D721Med (cell line): ENCODE measurements around the gene SAP25.
A peak's percentile ranks its signal among the peaks of the same experiment; 100 is the strongest.

Experiments
- DNase-seq: peaks from one replicate; pipeline ENCODE4 v3.0.0; 2011; ENCODE audit warnings: low spot score; ENCODE audit not compliant: insufficient read length
- FAIRE-seq: peaks from 2 replicates; lab custom pipeline; 2011; peaks lifted over from hg19 to GRCh38; lab: Jason Lieb, UNC
- CTCF ChIP-seq: IDR thresholded peaks from 2 replicates; pipeline ENCODE4 v1.5.1; 2012; ENCODE audit warnings: mild to moderate bottlenecking, control low read depth; ENCODE audit not compliant: insufficient read depth; ENCODE audit errors: missing control alignments

The SAP25 gene

GRCh38 chr7:100612730-100613390, 39.2 kb upstream of the SAP25 start:
- TF ChIP-seq CTCF: no peak
- no peak for FAIRE-seq
- no peak for DNase-seq

GRCh38 chr7:100611983-100612729, 38.5 kb upstream of the SAP25 start, which contains the start of gene MOSPD3:
Gene MOSPD3 (plus strand): TSS chr7:100612540. CDS start chr7:100612792, 252 bp downstream.
- FAIRE-seq: peak; percentile 93
- DNase-seq: peak; percentile 99

GRCh38 chr7:100609958-100610357, 36.3 kb upstream of the SAP25 start:
- DNase-seq (no peak), FAIRE-seq (no peak)
- TF ChIP-seq CTCF: no peak

More at GRCh38 chr7:100611983-100612729, 38.5 kb upstream of the SAP25 start, which contains the start of gene MOSPD3:
- no peak for TF ChIP-seq CTCF

- FAIRE-seq (no peak), DNase-seq (no peak)
- TF ChIP-seq CTCF: no peak
These were observed 33.4 kb upstream of the SAP25 start for GRCh38 chr7:100607111-100607510.

- DNase-seq (no peak), FAIRE-seq (no peak)
- no peak for TF ChIP-seq CTCF
These were observed 32.6 kb upstream of the SAP25 start for GRCh38 chr7:100606313-100606712.

- DNase-seq: no peak
- no peak for FAIRE-seq
- no peak for TF ChIP-seq CTCF
These were observed 31.5 kb upstream of the SAP25 start for GRCh38 chr7:100604976-100605911.
